Measurements from ENCODE around the gene FABP3. TPM values are rescaled to one million over a fixed set of nuclear protein-coding genes. Genes with fewer than 3 reads are reported as not detected.
A peak's percentile ranks its signal among the peaks of the same experiment; 100 is the strongest.

Gene FABP3
- polyA plus RNA-seq (2013, experiment 1 of 2) = 27.3 TPM
- polyA plus RNA-seq (2013, experiment 2 of 2) = 26.8 TPM

- Histone ChIP-seq H3K4me1 (ENCODE audit: insufficient read depth, low read length) (peaks cover 12% of the 10 kb centered on the region), H3K27ac (ENCODE audit: low read depth, low read length) (peak within 1 kb of the TSS; percentile 91), H3K9me3 (ENCODE audit: insufficient read depth, low read depth, low read length) (no peaks in the 10 kb centered on the region), H3K36me3 (ENCODE audit: insufficient read depth, low read length) (no peaks in the 10 kb centered on the region), H3K4me3 (ENCODE audit: low read length) (peak within 1 kb of the TSS; percentile 63), H3K27me3 (ENCODE audit: insufficient read depth, low read length) (no peaks in the 10 kb centered on the region), H3K9ac (ENCODE audit: low read depth, low read length) (peak within 1 kb of the TSS; percentile 78)
- under 1% methylated on average over 44 of the region's 44 CpGs for WGBS
These were observed at the start of gene FABP3 for GRCh38 chr1:31373056-31373896. FABP3 (minus strand) TSS chr1:31373076; CDS start chr1:31373014, 62 bp downstream.

- Histone ChIP-seq H3K9me3 (ENCODE audit: insufficient read depth, low read depth, low read length) (no peaks in the 10 kb centered on the region), H3K9ac (ENCODE audit: low read depth, low read length) (no peak overlapping the region), H3K4me1 (ENCODE audit: insufficient read depth, low read length) (peaks cover 4% of the 10 kb centered on the region; the same call in 1 of the 2 replicates), H3K27ac (ENCODE audit: low read depth, low read length) (no peak overlapping the region), H3K27me3 (ENCODE audit: insufficient read depth, low read length) (no peaks in the 10 kb centered on the region), H3K36me3 (ENCODE audit: insufficient read depth, low read length) (no peaks in the 10 kb centered on the region), H3K4me3 (ENCODE audit: low read length) (no peak overlapping the region)
- 69% methylated on average over 9 of the region's 9 CpGs for WGBS
These were observed 48.6 kb upstream of the FABP3 start for GRCh38 chr1:31421371-31422040.

- WGBS = 79% methylated on average over 5 of the region's 5 CpGs
- Histone ChIP-seq H3K4me3 (ENCODE audit: low read length) (no peak overlapping the region), H3K27ac (ENCODE audit: low read depth, low read length) (no peak overlapping the region), H3K9me3 (ENCODE audit: insufficient read depth, low read depth, low read length) (no peaks in the 10 kb centered on the region), H3K27me3 (ENCODE audit: insufficient read depth, low read length) (no peaks in the 10 kb centered on the region), H3K36me3 (ENCODE audit: insufficient read depth, low read length) (no peaks in the 10 kb centered on the region), H3K4me1 (ENCODE audit: insufficient read depth, low read length) (peaks cover 12% of the 10 kb centered on the region; the same call in 1 of the 2 replicates), H3K9ac (ENCODE audit: low read depth, low read length) (no peak overlapping the region)
These were observed 47.8 kb upstream of the FABP3 start for GRCh38 chr1:31420716-31421115.

GRCh38 chr1:31418626-31419323 is 45.9 kb upstream of the FABP3 start:
- Histone ChIP-seq H3K27me3 (ENCODE audit: insufficient read depth, low read length) (no peaks in the 10 kb centered on the region), H3K4me3 (ENCODE audit: low read length) (no peak overlapping the region)
- 84% methylated on average over 4 of the region's 4 CpGs for WGBS

GRCh38 chr1:31417148-31417547 is 44.3 kb upstream of the FABP3 start:
- WGBS = 71% methylated on average over 3 of the region's 3 CpGs
- peaks cover 21% of the 10 kb centered on the region; the same call in 1 of the 2 replicates for H3K4me1 ChIP-seq (ENCODE audit: insufficient read depth, low read length)
- H3K4me3 ChIP-seq (ENCODE audit: low read length) = no peak overlapping the region
- H3K27ac ChIP-seq (ENCODE audit: low read depth, low read length) = no peak overlapping the region
- H3K36me3 ChIP-seq (ENCODE audit: insufficient read depth, low read length) = no peaks in the 10 kb centered on the region
- H3K9ac ChIP-seq (ENCODE audit: low read depth, low read length) = no peak overlapping the region
- H3K9me3 ChIP-seq (ENCODE audit: insufficient read depth, low read depth, low read length) = no peaks in the 10 kb centered on the region
- peaks cover 6% of the 10 kb centered on the region for H3K27me3 ChIP-seq (ENCODE audit: insufficient read depth, low read length)

More at GRCh38 chr1:31418626-31419323, 45.9 kb upstream of the FABP3 start:
- Histone ChIP-seq H3K9me3 (ENCODE audit: insufficient read depth, low read depth, low read length) (no peaks in the 10 kb centered on the region), H3K27ac (ENCODE audit: low read depth, low read length) (no peak overlapping the region), H3K4me1 (ENCODE audit: insufficient read depth, low read length) (peaks cover 21% of the 10 kb centered on the region; the same call in 1 of the 2 replicates), H3K36me3 (ENCODE audit: insufficient read depth, low read length) (no peaks in the 10 kb centered on the region), H3K9ac (ENCODE audit: low read depth, low read length) (no peak overlapping the region)

GRCh38 chr1:31416101-31416736 is 43.3 kb upstream of the FABP3 start:
- H3K27ac ChIP-seq (ENCODE audit: low read depth, low read length) = no peak overlapping the region
- 55% methylated on average over 6 of the region's 7 CpGs for WGBS
- no peaks in the 10 kb centered on the region for H3K36me3 ChIP-seq (ENCODE audit: insufficient read depth, low read length)
- peaks cover 21% of the 10 kb centered on the region; the same call in 1 of the 2 replicates for H3K4me1 ChIP-seq (ENCODE audit: insufficient read depth, low read length)
- H3K27me3 ChIP-seq (ENCODE audit: insufficient read depth, low read length) = peaks cover 9% of the 10 kb centered on the region
- no peak overlapping the region for H3K9ac ChIP-seq (ENCODE audit: low read depth, low read length)
- H3K9me3 ChIP-seq (ENCODE audit: insufficient read depth, low read depth, low read length) = no peaks in the 10 kb centered on the region
- H3K4me3 ChIP-seq (ENCODE audit: low read length) = no peak overlapping the region

- peaks cover 21% of the 10 kb centered on the region; the same call in 1 of the 2 replicates for H3K4me1 ChIP-seq (ENCODE audit: insufficient read depth, low read length)
- H3K36me3 ChIP-seq (ENCODE audit: insufficient read depth, low read length) = no peaks in the 10 kb centered on the region
- H3K9me3 ChIP-seq (ENCODE audit: insufficient read depth, low read depth, low read length) = no peaks in the 10 kb centered on the region
- peaks cover 10% of the 10 kb centered on the region for H3K27me3 ChIP-seq (ENCODE audit: insufficient read depth, low read length)
- WGBS = 82% methylated on average over 2 of the region's 2 CpGs
- H3K4me3 ChIP-seq (ENCODE audit: low read length) = no peak overlapping the region
- H3K27ac ChIP-seq (ENCODE audit: low read depth, low read length) = no peak overlapping the region
- H3K9ac ChIP-seq (ENCODE audit: low read depth, low read length) = no peak overlapping the region
These were observed 42.8 kb upstream of the FABP3 start for GRCh38 chr1:31415658-31416057.

- WGBS = 89% methylated on average over 4 of the region's 4 CpGs
- H3K36me3 ChIP-seq (ENCODE audit: insufficient read depth, low read length) = no peaks in the 10 kb centered on the region
- peaks cover 21% of the 10 kb centered on the region; the same call in 1 of the 2 replicates for H3K4me1 ChIP-seq (ENCODE audit: insufficient read depth, low read length)
- peak overlapping the region; percentile 78 for H3K4me3 ChIP-seq (ENCODE audit: low read length)
- H3K27me3 ChIP-seq (ENCODE audit: insufficient read depth, low read length) = peaks cover 12% of the 10 kb centered on the region
- H3K9ac ChIP-seq (ENCODE audit: low read depth, low read length) = 0 out of 2 replicates have a peak overlapping the region, but pooled peaks have one; percentile 78
- H3K27ac ChIP-seq (ENCODE audit: low read depth, low read length) = no peak overlapping the region
- no peaks in the 10 kb centered on the region for H3K9me3 ChIP-seq (ENCODE audit: insufficient read depth, low read depth, low read length)
These were observed 42.1 kb upstream of the FABP3 start for GRCh38 chr1:31414980-31415370.

- Histone ChIP-seq H3K4me3 (ENCODE audit: low read length) (peak overlapping the region; percentile 78), H3K27ac (ENCODE audit: low read depth, low read length) (no peak overlapping the region; the same call in 1 of the 2 replicates), H3K9ac (ENCODE audit: low read depth, low read length) (peak overlapping the region; percentile 78), H3K36me3 (ENCODE audit: insufficient read depth, low read length) (no peaks in the 10 kb centered on the region), H3K27me3 (ENCODE audit: insufficient read depth, low read length) (peaks cover 12% of the 10 kb centered on the region), H3K9me3 (ENCODE audit: insufficient read depth, low read depth, low read length) (no peaks in the 10 kb centered on the region), H3K4me1 (ENCODE audit: insufficient read depth, low read length) (peaks cover 21% of the 10 kb centered on the region; the same call in 1 of the 2 replicates)
- WGBS = under 1% methylated on average over 54 of the region's 54 CpGs
These were observed 40.6 kb upstream of the FABP3 start for GRCh38 chr1:31413405-31414001.

GRCh38 chr1:31412732-31413404 is 40.0 kb upstream of the FABP3 start, which contains the start of gene SERINC2:
SERINC2 (plus strand) TSS chr1:31413213; CDS start chr1:31413266, 53 bp downstream.
- H3K27me3 ChIP-seq (ENCODE audit: insufficient read depth, low read length) = peaks cover 12% of the 10 kb centered on the region
- peaks cover 21% of the 10 kb centered on the region; the same call in 1 of the 2 replicates for H3K4me1 ChIP-seq (ENCODE audit: insufficient read depth, low read length)
- H3K36me3 ChIP-seq (ENCODE audit: insufficient read depth, low read length) = no peaks in the 10 kb centered on the region
- H3K9me3 ChIP-seq (ENCODE audit: insufficient read depth, low read depth, low read length) = no peaks in the 10 kb centered on the region
- peak within 1 kb of the TSS; percentile 78 for H3K4me3 ChIP-seq (ENCODE audit: low read length)
- WGBS = 3% methylated on average over 63 of the region's 63 CpGs
- peak within 1 kb of the TSS; percentile 15; the same call in 1 of the 2 replicates for H3K27ac ChIP-seq (ENCODE audit: low read depth, low read length)
- peak within 1 kb of the TSS; percentile 78 for H3K9ac ChIP-seq (ENCODE audit: low read depth, low read length)

Measured in HUES64 (cell line).